NCI-H82 (cell line): ENCODE results near the gene RNF126.

Experiments used
- DNase-seq: peaks from one replicate; lab custom pipeline; 2025; lab: John Stamatoyannopoulos, UW

Gene RNF126

GRCh38 chr19:646779-647565 is 16.0 kb downstream of the RNF126 start:
- DNase-seq: no peak

GRCh38 chr19:645912-646778 is 16.9 kb downstream of the RNF126 start:
- no peak for DNase-seq

- DNase-seq: no peak
Measured at GRCh38 chr19:644789-645188, 18.2 kb downstream of the RNF126 start.

- DNase-seq: peak; percentile 46
Measured at GRCh38 chr19:644363-644762, 18.7 kb downstream of the RNF126 start.

GRCh38 chr19:643736-644135 is 19.3 kb downstream of the RNF126 start:
- no peak for DNase-seq

- no peak for DNase-seq
Measured at GRCh38 chr19:642767-643727, 20.0 kb downstream of the RNF126 start.

GRCh38 chr19:641702-642101 is 21.3 kb downstream of the RNF126 start:
- DNase-seq: no peak

GRCh38 chr19:640606-641189 is 22.3 kb downstream of the RNF126 start:
- no peak for DNase-seq

- no peak for DNase-seq
Measured at GRCh38 chr19:640161-640558, 22.9 kb downstream of the RNF126 start.

GRCh38 chr19:639253-640160 is 23.5 kb downstream of the RNF126 start, which contains the start of gene FGF22:
Gene FGF22 (plus strand): TSS chr19:639879. CDS start chr19:639926, 47 bp downstream.
- DNase-seq: peak; percentile 88

- DNase-seq: no peak
Measured at GRCh38 chr19:638906-639252, 24.1 kb downstream of the RNF126 start.

GRCh38 chr19:634975-635652 is 27.9 kb downstream of the RNF126 start:
- no peak for DNase-seq

GRCh38 chr19:633786-634639 is 29.0 kb downstream of the RNF126 start:
- DNase-seq: peak; percentile 45

- peak; percentile 97 for DNase-seq
Measured at GRCh38 chr19:633068-633785, 29.8 kb downstream of the RNF126 start, which contains the start of gene POLRMT. Gene POLRMT (minus strand): TSS chr19:633537. CDS start chr19:633512, 25 bp downstream.

GRCh38 chr19:632579-633067 is 30.4 kb downstream of the RNF126 start:
- DNase-seq: peak; percentile 57

GRCh38 chr19:629961-630714 is 32.9 kb downstream of the RNF126 start:
- DNase-seq: no peak

- DNase-seq: peak; percentile 34
Measured at GRCh38 chr19:629515-629914, 33.5 kb downstream of the RNF126 start.
